ENCODE results near the gene STK4.

- TF ChIP-seq CTCF (IDR thresholded peaks at IDR 0.05; ENCODE audit: poor library complexity, severe bottlenecking) (no peak), POLR2AphosphoS5 (IDR thresholded peaks at IDR 0.05) (no peak), EZH2 (IDR thresholded peaks at IDR 0.05; ENCODE audit: borderline replicate concordance, insufficient read depth, low read length, poor library complexity, severe bottlenecking) (no peak), EP300 (conservative IDR thresholded peaks at IDR 0.05; ENCODE audit: poor library complexity, severe bottlenecking) (no peak), REST (IDR thresholded peaks at IDR 0.05; ENCODE audit: borderline replicate concordance) (no peak)
Measured at GRCh38 chr20:44917399-44917798, 48.9 kb upstream of the STK4 start.
